Globus pallidus (tissue), 1 donor: ENCODE data around the gene CDC25B.
"Not testable (repeated sequence)": the region's sequence is repeated elsewhere in the genome, so short reads cannot be mapped to it uniquely, and the experiment has no call there.

Experiments used
- DNase-seq: peaks from one replicate; pipeline ENCODE4 v3.0.0-alpha.2; 2015; ENCODE audit warnings: low spot score

The CDC25B gene

GRCh38 chr20:3829891-3830290, 33.8 kb downstream of the CDC25B start:
- not testable (repeated sequence) for DNase-seq

GRCh38 chr20:3836132-3836531, 40.0 kb downstream of the CDC25B start:
- DNase-seq = no peak

DNA sequence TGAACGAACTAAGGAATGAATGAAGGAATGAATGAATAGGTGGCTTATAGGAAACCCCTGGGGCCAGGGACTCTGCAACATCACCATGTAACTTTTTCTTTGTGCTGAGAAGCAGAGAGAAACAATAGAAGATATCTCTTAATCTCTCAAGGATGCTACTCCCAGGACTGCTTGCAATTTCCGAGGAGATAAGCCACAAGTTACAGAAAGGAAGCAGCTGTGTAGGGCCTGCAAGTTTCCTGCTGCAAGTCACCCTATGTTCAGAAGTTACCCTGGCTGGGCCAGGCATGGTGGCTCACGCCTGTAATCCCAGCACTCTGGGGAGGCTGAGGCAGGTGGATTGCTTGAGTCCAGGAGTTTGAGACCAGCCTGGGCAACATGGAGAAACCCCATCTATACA, 43.2 kb downstream of the CDC25B start:
- no peak for DNase-seq

- DNase-seq = not testable (repeated sequence)
These were observed 44.1 kb downstream of the CDC25B start for GRCh38 chr20:3840201-3840600.

DNA sequence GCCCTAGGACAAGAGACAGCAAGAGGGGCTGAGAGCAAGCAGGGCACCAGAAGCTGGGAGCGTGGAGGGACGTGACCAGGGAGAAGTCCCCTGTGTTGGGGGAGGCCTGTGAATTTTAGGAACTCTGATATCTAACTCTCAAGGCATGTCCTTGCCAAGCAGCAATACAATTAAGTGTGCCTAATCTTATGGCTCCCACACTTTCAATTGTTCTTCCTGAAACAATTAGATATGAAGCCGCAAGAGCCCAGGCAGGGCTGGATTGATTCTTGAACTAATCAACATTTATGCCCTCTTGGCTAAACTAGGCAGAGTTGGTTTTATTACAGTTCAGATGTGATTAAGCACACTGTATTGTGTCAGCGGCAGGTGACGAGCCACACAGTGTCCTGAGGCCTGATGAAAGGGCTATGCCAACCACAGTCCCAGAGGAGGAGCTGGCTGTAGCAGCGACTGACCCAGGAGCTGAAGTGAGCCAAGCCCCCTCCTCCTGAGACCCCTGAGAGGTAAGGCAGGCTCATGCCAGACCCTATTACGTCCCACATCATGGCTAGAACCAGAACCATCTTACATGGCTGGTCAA, 46.3 kb downstream of the CDC25B start:
- no peak for DNase-seq

- DNase-seq = no peak
These were observed 47.4 kb downstream of the CDC25B start for GRCh38 chr20:3843490-3843889.

DNA sequence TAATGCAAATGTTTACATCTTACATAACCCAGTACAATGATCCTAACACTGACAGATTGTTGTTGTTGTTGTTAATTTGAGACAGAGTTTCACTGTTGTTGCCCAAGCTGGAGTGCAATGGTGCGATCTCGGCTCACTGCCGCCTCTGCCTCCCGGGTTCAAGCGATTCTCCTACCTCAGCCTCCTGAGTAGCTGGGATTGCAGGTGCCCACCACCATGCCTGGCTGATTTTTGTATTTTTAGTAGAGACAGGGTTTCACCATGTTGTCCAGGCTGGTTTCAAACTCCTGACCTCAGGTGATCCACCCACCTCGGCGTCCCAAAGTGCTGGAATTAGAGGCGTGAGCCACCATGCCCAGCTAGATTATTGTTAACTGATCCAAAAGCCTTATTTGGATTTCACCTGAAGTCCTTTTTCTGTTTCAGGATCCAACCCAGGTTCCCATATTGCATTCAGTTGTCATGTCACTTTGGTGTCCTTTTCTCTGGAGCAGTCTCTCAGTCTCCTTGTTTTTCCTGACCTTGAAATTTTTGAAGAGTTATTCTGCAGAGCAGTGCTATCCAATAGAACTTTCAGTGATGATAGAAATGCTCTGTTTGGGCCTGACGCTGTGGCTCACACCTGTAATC, 48.0 kb downstream of the CDC25B start:
- not testable (repeated sequence) for DNase-seq

- peak; percentile 11 for DNase-seq
These were observed 50.2 kb downstream of the CDC25B start for GRCh38 chr20:3846378-3846739.

- peak; percentile 85 for DNase-seq
These were observed 50.8 kb downstream of the CDC25B start, which contains the start of gene MAVS for GRCh38 chr20:3846740-3847428. TSS of gene MAVS (plus strand) at chr20:3846834. CDS start at chr20:3854625, 7,791 bp downstream.

DNA sequence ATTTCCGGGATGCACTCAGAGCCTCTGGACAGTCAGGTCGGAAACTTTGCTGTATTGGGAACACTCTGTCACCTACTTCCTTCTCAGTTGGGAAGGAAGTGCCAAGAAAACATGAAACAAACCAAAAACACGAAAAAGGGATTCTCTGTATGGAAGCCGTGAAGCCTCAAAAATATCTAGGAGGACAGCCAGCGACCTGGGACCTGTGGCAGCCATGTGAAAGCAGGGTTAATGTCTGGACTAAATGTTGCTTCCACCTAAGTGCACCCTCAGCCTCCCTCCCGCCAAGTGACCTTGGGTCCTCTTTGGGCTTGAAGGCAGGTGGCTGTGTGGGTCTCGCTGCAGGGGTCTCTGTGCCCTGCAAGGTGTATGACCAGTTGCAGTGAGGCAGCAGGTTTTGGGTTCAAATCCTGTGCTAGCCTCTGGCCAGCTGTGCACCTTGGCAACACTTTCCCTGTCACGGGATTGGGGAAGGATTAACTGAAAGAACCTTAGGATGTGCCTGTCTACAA, 51.4 kb downstream of the CDC25B start:
- no peak for DNase-seq

GRCh38 chr20:3848565-3848964, 52.5 kb downstream of the CDC25B start:
- DNase-seq = no peak

DNA sequence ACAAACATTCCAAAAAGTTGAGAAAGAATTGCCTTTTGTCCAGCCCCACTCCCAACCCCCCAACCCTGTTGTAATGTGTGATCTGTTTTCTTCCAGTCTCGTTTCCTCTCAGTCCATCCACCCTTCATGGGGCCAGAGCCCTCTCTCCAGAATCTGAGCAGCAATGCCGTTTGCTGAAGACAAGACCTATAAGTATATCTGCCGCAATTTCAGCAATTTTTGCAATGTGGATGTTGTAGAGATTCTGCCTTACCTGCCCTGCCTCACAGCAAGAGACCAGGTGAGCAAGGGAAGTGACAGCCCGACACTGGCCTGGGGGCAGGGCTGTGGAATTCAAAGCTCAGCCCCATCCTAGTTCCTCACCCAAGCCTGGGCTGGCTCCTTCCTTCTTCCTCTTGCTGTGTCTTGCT, 58.4 kb downstream of the CDC25B start:
- no peak for DNase-seq
